Vagina (tissue), 2 donors: ENCODE results near the gene AKAP6.

Source experiments
- CTCF ChIP-seq, 3 experiments: fragments of 450-650 bp in 2 of 3; fragments of 200-600 bp in 1 of 3; sonication (generic) in 1 of 3; IDR thresholded peaks; one replicate each; pipeline ENCODE4 v1.5.1; 2017 to 2019; ENCODE audit warnings: antibody characterized with exemption in 3 of 3, mild to moderate bottlenecking in 2 of 3, moderate library complexity in 2 of 3
- POLR2A ChIP-seq, 2 donors: fragments of 450-650 bp; IDR thresholded peaks; one replicate each; pipeline ENCODE4 v1.6.1; 2017; ENCODE audit warnings: antibody characterized with exemption in 2 of 2, mild to moderate bottlenecking in 2 of 2, moderate library complexity in 2 of 2

GRCh38 chr14:32428875-32429274, 99.8 kb downstream of the AKAP6 start:
- TF ChIP-seq POLR2A (IDR thresholded peaks at IDR 0.05) (no peak), CTCF (IDR thresholded peaks at IDR 0.05) (no peak)
